ENCODE measurements around the gene SLCO2A1.

Gene SLCO2A1

DNA sequence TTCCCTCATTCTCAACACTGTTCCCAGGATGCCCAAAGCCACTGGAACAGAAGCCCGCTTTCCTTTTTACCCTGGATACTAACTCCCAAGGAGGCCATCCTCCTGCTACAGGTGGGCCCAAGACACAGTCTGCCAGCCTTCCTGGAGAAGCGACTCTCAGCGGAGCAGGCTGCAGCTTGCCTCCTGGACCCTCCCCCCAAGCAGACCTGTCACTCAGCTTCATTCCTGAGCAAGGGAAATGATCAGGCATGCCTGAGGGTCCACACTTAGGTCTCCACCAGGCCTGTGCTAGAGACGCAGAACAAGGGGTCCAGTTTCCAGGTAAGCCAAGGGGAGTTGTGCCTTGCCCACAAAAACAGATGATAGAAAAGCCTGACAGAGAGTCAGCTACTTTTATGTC, 62.8 kb downstream of the SLCO2A1 start:
- TF ChIP-seq, protein P1, sequence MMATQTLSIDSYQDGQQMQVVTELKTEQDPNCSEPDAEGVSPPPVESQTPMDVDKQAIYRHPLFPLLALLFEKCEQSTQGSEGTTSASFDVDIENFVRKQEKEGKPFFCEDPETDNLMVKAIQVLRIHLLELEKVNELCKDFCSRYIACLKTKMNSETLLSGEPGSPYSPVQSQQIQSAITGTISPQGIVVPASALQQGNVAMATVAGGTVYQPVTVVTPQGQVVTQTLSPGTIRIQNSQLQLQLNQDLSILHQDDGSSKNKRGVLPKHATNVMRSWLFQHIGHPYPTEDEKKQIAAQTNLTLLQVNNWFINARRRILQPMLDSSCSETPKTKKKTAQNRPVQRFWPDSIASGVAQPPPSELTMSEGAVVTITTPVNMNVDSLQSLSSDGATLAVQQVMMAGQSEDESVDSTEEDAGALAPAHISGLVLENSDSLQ (IDR thresholded peaks at IDR 0.05): no peak
- no peak for TF ChIP-seq FOXK2 (IDR thresholded peaks at IDR 0.05)
- no peak for TF ChIP-seq ZNF384 (IDR thresholded peaks at IDR 0.05)
- TF ChIP-seq LEF1 (IDR thresholded peaks at IDR 0.05; ENCODE audit: borderline replicate concordance): no peak
- no peak for TF ChIP-seq SUZ12 (IDR thresholded peaks at IDR 0.05)
- no peak for TF ChIP-seq SP1 (IDR thresholded peaks at IDR 0.05)
- no peak for TF ChIP-seq ARNT (IDR thresholded peaks at IDR 0.05)
- no peak for TF ChIP-seq BHLHE40 (IDR thresholded peaks at IDR 0.05; ENCODE audit: borderline replicate concordance)
- TF ChIP-seq FOXA1 (IDR thresholded peaks at IDR 0.05): no peak
- POLR2A ChIA-PET: no interaction called here
- DNase-seq (ENCODE audit: extremely low spot score): no peak
- CTCF ChIA-PET: no interaction called here

DNA sequence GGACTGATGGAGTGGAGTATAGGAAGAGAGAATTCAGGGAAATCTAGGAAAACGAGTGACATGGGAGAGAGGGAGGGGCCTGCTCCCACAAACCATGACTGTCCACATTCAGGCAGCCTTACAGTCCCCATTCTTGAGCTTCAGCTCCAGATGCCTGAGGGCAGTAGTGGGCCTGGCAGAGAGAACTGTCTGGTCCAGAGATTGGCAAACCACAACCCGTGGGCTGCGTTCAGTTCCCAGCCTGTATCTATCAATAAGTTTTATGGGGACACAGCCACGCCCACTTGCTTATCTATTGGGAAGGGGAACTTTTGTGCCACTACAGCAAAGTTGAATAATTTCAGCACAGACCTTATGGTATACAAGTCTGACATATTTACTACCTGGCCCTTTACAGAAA, 63.8 kb downstream of the SLCO2A1 start:
- ChIA-PET POLR2A (no interaction called here), CTCF (interaction anchor here (0.6 kb wide), 1 partner anchor 94 kb away, joined by 3 read pairs; no protein-coding TSS in a partner anchor)
- TF ChIP-seq, protein P1 (IDR thresholded peaks at IDR 0.05): no peak
- TF ChIP-seq TARDBP (IDR thresholded peaks at IDR 0.05) (no peak), FOXM1 (IDR thresholded peaks at IDR 0.05; ENCODE audit: borderline replicate concordance) (no peak), SP1 (IDR thresholded peaks at IDR 0.05) (no peak), BHLHE40 (IDR thresholded peaks at IDR 0.05; ENCODE audit: borderline replicate concordance) (no peak), FOXK2 (IDR thresholded peaks at IDR 0.05) (no peak), NFRKB (IDR thresholded peaks at IDR 0.05) (no peak), CTBP1 (IDR thresholded peaks at IDR 0.05; ENCODE audit: borderline replicate concordance) (no peak)
- DNase-seq (ENCODE audit: extremely low spot score): no peak

DNA sequence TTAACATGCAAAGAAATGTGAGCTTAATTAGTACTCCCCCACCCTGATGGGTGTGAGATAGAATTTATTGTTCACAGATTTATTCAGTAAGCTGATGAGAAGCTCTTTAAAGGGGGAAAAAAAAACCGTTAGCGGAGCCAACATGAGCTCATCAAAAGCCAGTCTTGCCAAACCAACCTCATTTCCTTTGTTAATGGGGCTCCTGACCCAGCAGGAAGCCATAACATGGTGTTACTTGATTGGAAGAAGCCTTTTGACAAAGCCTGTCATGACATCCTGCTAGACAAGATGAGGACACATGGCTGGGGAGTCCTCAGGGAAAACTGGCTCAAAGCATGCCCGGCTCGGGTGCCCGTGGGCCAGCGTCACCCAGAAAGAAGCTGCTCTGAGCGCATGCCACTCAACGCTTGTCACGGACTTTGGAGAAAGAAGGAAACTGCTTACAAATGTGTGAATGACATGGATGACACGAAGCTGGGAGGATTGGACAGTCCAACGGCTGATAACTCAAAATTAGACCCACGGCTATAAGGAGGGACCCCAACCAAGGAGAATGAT, 64.6 kb downstream of the SLCO2A1 start:
- POLR2A ChIA-PET: no interaction called here
- TF ChIP-seq FOXM1 (IDR thresholded peaks at IDR 0.05; ENCODE audit: borderline replicate concordance) (no peak), HDGF (IDR thresholded peaks at IDR 0.05; ENCODE audit: borderline replicate concordance) (no peak), FOXA1 (IDR thresholded peaks at IDR 0.05) (no peak), FOXK2 (IDR thresholded peaks at IDR 0.05) (no peak), TARDBP (IDR thresholded peaks at IDR 0.05) (no peak), LEF1 (IDR thresholded peaks at IDR 0.05; ENCODE audit: borderline replicate concordance) (no peak), NFRKB (IDR thresholded peaks at IDR 0.05) (no peak), SP1 (IDR thresholded peaks at IDR 0.05) (no peak), BHLHE40 (IDR thresholded peaks at IDR 0.05; ENCODE audit: borderline replicate concordance) (no peak), CTBP1 (IDR thresholded peaks at IDR 0.05; ENCODE audit: borderline replicate concordance) (no peak), ELF4 (IDR thresholded peaks at IDR 0.05) (no peak), ZNF384 (IDR thresholded peaks at IDR 0.05) (no peak), ARNT (IDR thresholded peaks at IDR 0.05) (no peak), SUZ12 (IDR thresholded peaks at IDR 0.05) (no peak), L3MBTL2 (conservative IDR thresholded peaks at IDR 0.05) (no peak)
- TF ChIP-seq, protein P1 (IDR thresholded peaks at IDR 0.05): no peak
- DNase-seq (ENCODE audit: extremely low spot score): no peak
- CTCF ChIA-PET: interaction anchor here (0.6 kb wide), 3 partner anchors 73 to 95 kb away, joined by 3 read pairs; no protein-coding TSS in a partner anchor

DNA sequence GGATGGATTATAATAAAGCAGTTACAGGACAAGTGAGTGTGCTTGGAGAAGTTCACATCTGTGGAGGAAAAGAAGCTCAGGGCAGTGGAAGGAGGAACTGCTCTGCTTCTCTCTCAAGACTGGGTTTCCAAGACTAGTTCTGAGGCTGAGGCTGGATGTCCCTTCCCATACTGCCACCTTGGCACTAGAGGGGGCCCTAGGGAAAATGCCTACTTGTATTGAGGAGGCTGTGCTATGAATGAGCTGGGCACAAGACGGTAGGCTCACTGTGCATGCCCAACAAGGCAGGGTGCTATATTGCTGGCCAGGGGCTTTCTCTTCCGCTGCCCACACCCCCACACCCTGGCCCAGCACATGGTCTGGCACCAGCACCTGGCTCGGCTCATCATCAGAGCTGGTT, 65.2 kb downstream of the SLCO2A1 start:
- ChIA-PET POLR2A (no interaction called here), CTCF (interaction anchor here (0.6 kb wide), 1 partner anchor 78 kb away, joined by 3 read pairs; no protein-coding TSS in a partner anchor)
- TF ChIP-seq FOXA1 (IDR thresholded peaks at IDR 0.05) (no peak), FOXK2 (IDR thresholded peaks at IDR 0.05) (no peak), L3MBTL2 (conservative IDR thresholded peaks at IDR 0.05) (no peak), ELF4 (IDR thresholded peaks at IDR 0.05) (no peak), SP1 (IDR thresholded peaks at IDR 0.05) (no peak), HDGF (IDR thresholded peaks at IDR 0.05; ENCODE audit: borderline replicate concordance) (no peak), SUZ12 (IDR thresholded peaks at IDR 0.05) (no peak), ZNF384 (IDR thresholded peaks at IDR 0.05) (no peak), TARDBP (IDR thresholded peaks at IDR 0.05) (no peak), FOXM1 (IDR thresholded peaks at IDR 0.05; ENCODE audit: borderline replicate concordance) (no peak), NFRKB (IDR thresholded peaks at IDR 0.05) (no peak), BHLHE40 (IDR thresholded peaks at IDR 0.05; ENCODE audit: borderline replicate concordance) (no peak), ARNT (IDR thresholded peaks at IDR 0.05) (no peak), CTBP1 (IDR thresholded peaks at IDR 0.05; ENCODE audit: borderline replicate concordance) (no peak), LEF1 (IDR thresholded peaks at IDR 0.05; ENCODE audit: borderline replicate concordance) (no peak)
- TF ChIP-seq, protein P1 (IDR thresholded peaks at IDR 0.05): no peak
- no peak for DNase-seq (ENCODE audit: extremely low spot score)

DNA sequence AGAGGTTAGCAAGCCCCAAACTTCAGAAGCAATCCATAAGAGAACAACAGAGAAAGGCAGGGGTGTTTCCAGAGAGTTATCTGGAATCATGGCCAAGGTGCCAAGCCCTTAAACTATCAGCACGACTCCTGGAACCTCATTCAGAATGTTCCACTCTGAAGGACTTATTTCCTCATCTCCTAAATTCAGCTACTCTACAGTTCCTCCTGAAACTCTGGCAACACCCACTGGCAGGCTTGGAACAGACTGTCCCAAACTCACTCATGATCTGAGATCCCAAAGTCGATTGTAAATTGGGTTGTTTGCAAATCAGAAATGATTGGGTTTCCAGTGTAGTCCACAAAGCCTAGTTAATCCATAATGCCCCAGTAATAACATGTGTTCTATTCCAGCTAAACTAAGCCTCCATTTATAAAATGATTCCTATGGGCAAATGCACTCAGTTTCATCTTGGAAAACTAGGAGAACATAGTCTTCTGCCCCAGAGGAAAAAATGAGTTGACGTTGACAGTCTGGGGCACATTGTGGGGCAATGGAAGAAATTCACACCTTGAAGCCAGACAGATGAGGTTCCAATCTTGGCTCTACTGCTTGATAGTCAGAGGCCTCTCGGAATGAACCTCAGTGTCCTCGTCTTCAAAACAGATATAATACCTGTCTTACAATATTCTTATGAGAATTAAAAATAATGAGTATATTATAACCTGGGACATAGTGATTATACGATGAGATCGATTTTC, 65.9 kb downstream of the SLCO2A1 start:
- ChIA-PET CTCF (no interaction called here), POLR2A (no interaction called here)
- TF ChIP-seq LEF1 (IDR thresholded peaks at IDR 0.05; ENCODE audit: borderline replicate concordance) (no peak), L3MBTL2 (conservative IDR thresholded peaks at IDR 0.05) (no peak), ELF4 (IDR thresholded peaks at IDR 0.05) (no peak), FOXK2 (IDR thresholded peaks at IDR 0.05) (no peak)
- no peak for DNase-seq (ENCODE audit: extremely low spot score)

Measured in HEK293T (cell line).